Adipocyte (in vitro differentiated cells): ENCODE data around the gene SUGCT.

Experiments used
- DNase-seq: peaks from one replicate; pipeline ENCODE4 v3.0.0-alpha.2; 2015; ENCODE audit warnings: low read depth
- H3K27me3 ChIP-seq: replicated peaks from 2 replicates; pipeline ENCODE4 v1.7.0; 2013; ENCODE audit warnings: mild to moderate bottlenecking, low read length, moderate library complexity; ENCODE audit not compliant: control insufficient read depth, insufficient read depth
- H3K36me3 ChIP-seq: 2 replicates; pipeline ENCODE4 v1.7.0; 2013; ENCODE audit warnings: low read length, mild to moderate bottlenecking, moderate library complexity; ENCODE audit not compliant: control insufficient read depth, insufficient read depth, severe bottlenecking
- H3K4me1 ChIP-seq: 2 replicates; pipeline ENCODE4 v1.7.0; 2013; ENCODE audit warnings: mild to moderate bottlenecking, low read length, moderate library complexity; ENCODE audit not compliant: control insufficient read depth, insufficient read depth
- H3K4me3 ChIP-seq: 2 replicates; pipeline ENCODE4 v1.7.0; 2013; ENCODE audit warnings: mild to moderate bottlenecking, low read length, moderate library complexity
- H3K9ac ChIP-seq: 2 replicates; pipeline ENCODE4 v1.7.0; 2013; ENCODE audit warnings: mild to moderate bottlenecking, low read length, moderate library complexity
- H3K9me3 ChIP-seq: 2 replicates; pipeline ENCODE4 v1.7.0; 2013; ENCODE audit warnings: mild to moderate bottlenecking, low read length, moderate library complexity; ENCODE audit not compliant: control insufficient read depth

SUGCT gene

DNA sequence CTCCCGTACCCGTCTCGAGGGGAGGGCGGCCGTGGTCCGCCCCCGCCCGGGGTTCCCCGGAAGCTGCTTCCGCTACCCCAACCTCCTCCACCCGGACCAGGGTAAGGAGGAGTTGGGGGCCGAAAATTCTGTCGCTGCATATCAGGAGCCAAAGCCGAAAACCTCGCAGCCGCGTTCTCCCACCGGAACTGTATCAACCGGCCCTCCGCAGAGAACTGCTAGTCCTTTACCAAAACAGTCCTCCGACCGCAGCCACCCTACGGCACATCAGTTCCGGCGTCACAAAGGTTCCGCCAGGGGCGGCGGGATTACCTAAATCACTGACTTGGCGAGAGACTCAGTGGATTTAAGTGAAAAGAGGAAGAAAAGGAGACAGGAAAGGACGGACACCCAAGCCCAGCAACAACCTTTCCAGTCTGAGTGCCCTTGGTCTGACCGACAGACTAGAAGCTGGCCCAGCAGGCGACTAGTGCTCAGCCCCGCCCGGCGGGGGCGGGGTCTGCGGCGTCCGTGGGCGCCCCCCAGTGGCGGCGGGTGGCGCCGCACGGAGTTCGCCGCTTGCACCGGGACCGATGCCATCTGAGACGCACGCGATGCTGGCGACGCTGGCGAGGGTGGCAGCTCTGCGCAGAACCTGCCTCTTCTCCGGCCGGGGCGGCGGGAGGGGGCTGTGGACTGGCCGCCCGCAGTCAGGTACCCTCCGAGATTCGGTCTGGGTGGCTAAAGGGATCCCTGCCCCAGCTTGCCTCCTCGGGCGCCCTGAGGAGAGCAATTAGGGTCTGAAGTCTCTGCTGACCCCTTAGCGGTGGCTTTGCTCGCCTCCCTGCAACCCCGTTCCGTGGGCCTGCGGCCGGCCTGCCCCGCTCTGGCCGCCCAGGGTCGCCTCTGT, at the start of gene SUGCT, which contains the start of gene MPLKIP:
TSS of gene SUGCT (plus strand) at position 578 of the 889 bp plus-strand sequence.
TSS of gene MPLKIP (minus strand) at position 195 of the 889 bp plus-strand sequence. CDS start at position 140, 55 bp downstream.
- peak; percentile 93 for DNase-seq
- Histone ChIP-seq H3K9ac (peak within 1 kb of the TSS; percentile 97), H3K9me3 (no peaks in the 10 kb centered on the region), H3K4me3 (peak within 1 kb of the TSS; percentile 98), H3K4me1 (peaks cover 27% of the 10 kb centered on the region), H3K36me3 (no peaks in the 10 kb centered on the region), H3K27me3 (no peaks in the 10 kb centered on the region)

- H3K9me3 ChIP-seq, result no peaks in the 10 kb centered on the region
- H3K4me1 ChIP-seq, result peaks cover 30% of the 10 kb centered on the region
- no peak overlapping the region for H3K9ac ChIP-seq
- no peak for DNase-seq
- no peaks in the 10 kb centered on the region for H3K27me3 ChIP-seq
- H3K36me3 ChIP-seq, result peaks cover 64% of the 10 kb centered on the region
- H3K4me3 ChIP-seq, result no peak overlapping the region
Observed at GRCh38 chr7:40092182-40092581, 42.6 kb upstream of the SUGCT start.

DNA sequence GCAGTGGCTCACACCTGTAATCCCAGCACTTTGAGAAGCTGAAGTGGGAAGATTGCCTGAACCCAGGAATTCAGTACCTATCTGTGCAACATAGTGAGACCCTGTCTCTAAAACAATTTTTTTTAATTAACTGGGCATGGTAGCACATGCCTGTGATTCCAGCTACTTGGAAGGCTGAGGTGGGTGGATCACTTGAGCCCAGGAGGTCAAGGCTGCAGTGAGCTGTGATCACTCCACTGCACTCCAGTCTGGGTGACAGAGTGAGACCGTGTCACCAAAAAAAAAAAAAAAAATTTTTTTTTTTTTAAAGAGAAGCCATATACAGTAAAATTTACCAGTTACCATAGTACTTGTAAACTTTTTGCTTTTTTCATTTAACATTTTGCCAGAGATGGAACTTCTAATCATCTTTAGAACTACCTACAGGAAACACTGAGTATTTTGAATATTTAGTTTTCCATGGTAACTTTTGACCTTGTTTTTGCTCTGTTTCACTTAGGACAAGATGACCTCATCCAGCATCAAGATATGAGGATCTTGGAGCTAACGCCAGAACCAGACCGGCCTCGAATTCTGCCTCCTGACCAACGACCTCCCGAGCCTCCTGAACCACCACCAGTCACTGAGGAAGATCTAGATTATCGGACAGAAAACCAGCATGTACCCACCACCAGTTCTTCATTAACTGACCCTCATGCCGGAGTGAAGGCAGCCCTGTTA, 41.0 kb upstream of the SUGCT start:
- DNase-seq, result no peak
- Histone ChIP-seq H3K9ac (no peak overlapping the region), H3K4me3 (no peak overlapping the region), H3K9me3 (no peaks in the 10 kb centered on the region), H3K27me3 (no peaks in the 10 kb centered on the region), H3K36me3 (peaks cover 50% of the 10 kb centered on the region), H3K4me1 (peaks cover 45% of the 10 kb centered on the region)

DNA sequence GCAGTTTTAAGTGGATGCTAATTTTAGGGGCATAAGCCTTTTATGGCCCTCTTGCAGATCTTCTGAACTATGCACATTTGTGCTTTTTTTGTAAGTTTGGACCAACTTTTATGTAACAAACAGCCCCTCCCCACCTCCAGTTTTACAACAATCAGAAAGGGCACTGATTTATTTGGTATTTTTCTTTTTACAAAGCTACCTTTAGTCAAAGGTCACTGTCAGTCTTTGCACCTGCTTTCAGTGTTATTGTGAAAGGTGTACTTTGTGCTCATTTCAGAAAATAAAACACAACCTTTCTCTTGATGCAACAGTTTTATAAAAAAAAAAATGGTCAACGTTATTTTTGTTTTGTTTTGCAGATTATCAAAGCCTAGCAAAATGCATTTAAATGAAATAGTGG, 39.6 kb upstream of the SUGCT start:
- H3K36me3 ChIP-seq, result peaks cover 41% of the 10 kb centered on the region
- H3K9me3 ChIP-seq, result no peaks in the 10 kb centered on the region
- H3K9ac ChIP-seq, result no peak overlapping the region

GRCh38 chr7:40095695-40096327, 39.0 kb upstream of the SUGCT start:
- Histone ChIP-seq H3K9ac (no peak overlapping the region), H3K4me1 (peaks cover 53% of the 10 kb centered on the region), H3K9me3 (no peaks in the 10 kb centered on the region), H3K27me3 (no peaks in the 10 kb centered on the region), H3K36me3 (peaks cover 41% of the 10 kb centered on the region), H3K4me3 (peak overlapping the region; percentile 51)
- DNase-seq, result no peak

More for the DNA sequence above, 39.6 kb upstream of the SUGCT start:
- DNase-seq, result no peak
- Histone ChIP-seq H3K4me1 (peaks cover 53% of the 10 kb centered on the region), H3K4me3 (no peak overlapping the region), H3K27me3 (no peaks in the 10 kb centered on the region)

GRCh38 chr7:40097728-40098127, 37.1 kb upstream of the SUGCT start:
- Histone ChIP-seq H3K4me1 (peaks cover 53% of the 10 kb centered on the region), H3K4me3 (no peak overlapping the region), H3K9ac (no peak overlapping the region), H3K36me3 (peaks cover 26% of the 10 kb centered on the region), H3K9me3 (no peaks in the 10 kb centered on the region), H3K27me3 (no peaks in the 10 kb centered on the region)
- DNase-seq, result no peak

GRCh38 chr7:40098810-40099209, 36.0 kb upstream of the SUGCT start:
- no peaks in the 10 kb centered on the region for H3K9me3 ChIP-seq
- H3K36me3 ChIP-seq, result peaks cover 18% of the 10 kb centered on the region
- no peak overlapping the region for H3K4me3 ChIP-seq
- DNase-seq, result no peak
- H3K4me1 ChIP-seq, result peaks cover 49% of the 10 kb centered on the region
- H3K9ac ChIP-seq, result no peak overlapping the region
- H3K27me3 ChIP-seq, result no peaks in the 10 kb centered on the region

GRCh38 chr7:40099837-40100236, 35.0 kb upstream of the SUGCT start:
- DNase-seq, result no peak
- H3K36me3 ChIP-seq, result peaks cover 8% of the 10 kb centered on the region
- no peak overlapping the region for H3K4me3 ChIP-seq
- H3K27me3 ChIP-seq, result no peaks in the 10 kb centered on the region
- H3K4me1 ChIP-seq, result peaks cover 45% of the 10 kb centered on the region
- H3K9ac ChIP-seq, result no peak overlapping the region
- H3K9me3 ChIP-seq, result no peaks in the 10 kb centered on the region

- H3K36me3 ChIP-seq, result no peaks in the 10 kb centered on the region
- H3K9ac ChIP-seq, result no peak overlapping the region
- DNase-seq, result no peak
- H3K4me3 ChIP-seq, result no peak overlapping the region
- peaks cover 33% of the 10 kb centered on the region for H3K4me1 ChIP-seq
- H3K27me3 ChIP-seq, result no peaks in the 10 kb centered on the region
- H3K9me3 ChIP-seq, result no peaks in the 10 kb centered on the region
Observed at GRCh38 chr7:40101201-40101600, 33.6 kb upstream of the SUGCT start.

DNA sequence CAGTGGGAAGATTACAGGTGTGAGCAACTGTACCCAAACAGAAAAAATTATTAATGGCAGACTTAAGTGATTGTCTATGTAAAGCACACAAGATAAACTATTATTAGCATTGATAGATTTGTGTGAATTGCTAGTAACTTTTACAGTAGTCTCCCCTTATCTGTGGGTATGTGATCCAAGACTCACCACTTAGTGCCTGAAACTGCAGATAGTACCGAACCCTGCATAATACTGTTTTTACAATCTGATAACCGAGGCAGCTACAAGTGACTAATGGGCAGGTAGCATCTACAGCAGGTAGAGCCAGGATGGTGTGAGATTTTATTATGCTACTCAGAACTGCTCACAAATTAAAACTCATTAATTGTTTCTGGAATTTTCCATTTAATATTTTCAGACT, 31.9 kb upstream of the SUGCT start:
- DNase-seq, result no peak
- Histone ChIP-seq H3K9ac (no peak overlapping the region), H3K27me3 (no peaks in the 10 kb centered on the region)

DNA sequence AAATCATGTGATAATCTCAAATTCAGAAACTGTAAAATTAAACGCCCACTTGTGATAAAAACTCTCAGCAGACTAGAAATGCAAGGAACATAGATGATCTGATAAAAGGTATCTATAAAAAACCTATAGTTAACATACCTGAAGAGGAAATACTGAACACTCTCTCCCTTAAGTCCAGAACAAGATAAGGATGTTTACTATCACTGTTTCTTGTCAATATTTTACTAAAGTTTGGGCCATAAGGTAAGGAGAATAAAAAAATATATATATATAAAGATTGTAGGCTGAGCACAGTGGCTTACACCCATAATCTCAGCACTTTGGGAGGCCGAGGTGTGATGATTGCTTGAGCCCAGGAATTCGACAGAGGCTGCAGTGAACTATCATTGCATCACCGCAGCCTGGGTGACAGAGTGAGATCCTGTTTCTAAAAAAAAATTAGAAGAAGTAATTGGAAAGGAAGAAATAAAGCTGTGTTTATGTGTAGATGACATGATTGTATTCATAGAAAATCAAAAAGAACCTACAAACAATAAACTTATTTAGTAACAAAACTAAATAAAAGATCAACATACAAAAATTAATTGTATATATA, 28.8 kb upstream of the SUGCT start:
- no peaks in the 10 kb centered on the region for H3K4me1 ChIP-seq
- H3K9ac ChIP-seq, result no peak overlapping the region
- H3K4me3 ChIP-seq, result no peak overlapping the region
- H3K9me3 ChIP-seq, result no peaks in the 10 kb centered on the region
- no peak for DNase-seq
- peaks cover 5% of the 10 kb centered on the region for H3K36me3 ChIP-seq
- H3K27me3 ChIP-seq, result no peaks in the 10 kb centered on the region

More for the DNA sequence above, 31.9 kb upstream of the SUGCT start:
- peaks cover 16% of the 10 kb centered on the region for H3K4me1 ChIP-seq
- no peak overlapping the region for H3K4me3 ChIP-seq
- peaks cover 5% of the 10 kb centered on the region for H3K36me3 ChIP-seq
- no peaks in the 10 kb centered on the region for H3K9me3 ChIP-seq
